ENCODE data around the gene MAML3.

Gene MAML3

DNA sequence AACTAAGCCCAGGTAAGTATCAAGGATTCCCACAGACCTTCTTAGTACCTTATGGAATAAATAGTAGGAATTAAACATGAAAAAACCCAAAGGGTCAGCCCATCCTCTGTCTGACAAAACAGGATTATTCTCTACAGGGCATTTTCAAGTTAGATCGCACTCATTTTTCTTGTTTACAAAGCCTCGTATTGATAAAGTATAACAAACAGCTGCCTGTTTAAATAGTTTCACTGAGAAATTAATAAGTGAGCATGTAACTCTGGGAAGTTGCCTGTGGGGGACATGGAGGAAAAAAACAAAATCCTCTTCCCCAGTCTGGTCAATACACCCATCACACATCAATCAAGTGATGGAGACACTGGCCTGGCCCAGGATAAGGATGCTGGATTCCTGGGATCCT, 48.5 kb downstream of the MAML3 start:
- in situ Hi-C loops (cut with MboI; ENCODE audit: low sequenced_read_pairs), result no loop called here

DNA sequence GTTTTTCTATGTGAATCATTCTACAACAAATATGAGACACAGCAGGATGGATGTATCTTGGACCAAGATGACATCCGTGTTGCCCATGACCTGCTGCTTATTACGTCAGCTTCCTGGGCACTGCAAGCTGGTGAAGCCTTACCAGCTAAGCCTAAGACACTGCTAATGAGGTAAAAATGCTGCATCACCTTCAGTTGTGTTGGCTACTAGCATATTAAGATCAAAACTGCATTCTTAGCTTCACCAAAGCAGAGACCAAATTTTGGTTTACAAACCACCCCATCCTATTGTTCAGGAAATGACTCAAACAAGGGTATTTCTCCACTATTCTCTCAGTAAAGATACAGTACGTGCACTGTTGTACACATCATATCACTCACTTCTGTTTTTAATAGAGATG, 50.3 kb downstream of the MAML3 start:
- in situ Hi-C loops (cut with MboI; ENCODE audit: low sequenced_read_pairs), result no loop called here

DNA sequence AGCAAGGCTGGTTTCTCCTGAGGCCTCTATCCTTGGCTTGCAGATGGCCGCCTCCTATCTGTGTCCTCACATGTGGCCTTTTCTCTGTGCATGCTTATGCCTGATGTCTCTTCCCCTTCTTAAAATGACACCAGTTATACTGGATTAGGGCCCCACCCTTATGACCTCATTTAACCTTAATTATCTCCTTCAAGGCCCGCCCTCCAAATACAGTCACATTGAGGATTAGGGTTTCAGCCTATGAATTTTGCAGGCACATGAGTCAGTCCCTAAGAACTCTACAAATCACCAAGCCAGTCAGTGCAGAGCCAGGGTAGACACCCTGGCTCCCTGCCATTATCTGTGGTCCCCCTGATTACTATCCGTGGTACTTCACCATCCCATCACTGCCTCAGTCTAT, 51.6 kb downstream of the MAML3 start:
- in situ Hi-C loops (cut with MboI; ENCODE audit: low sequenced_read_pairs), result no loop called here

DNA sequence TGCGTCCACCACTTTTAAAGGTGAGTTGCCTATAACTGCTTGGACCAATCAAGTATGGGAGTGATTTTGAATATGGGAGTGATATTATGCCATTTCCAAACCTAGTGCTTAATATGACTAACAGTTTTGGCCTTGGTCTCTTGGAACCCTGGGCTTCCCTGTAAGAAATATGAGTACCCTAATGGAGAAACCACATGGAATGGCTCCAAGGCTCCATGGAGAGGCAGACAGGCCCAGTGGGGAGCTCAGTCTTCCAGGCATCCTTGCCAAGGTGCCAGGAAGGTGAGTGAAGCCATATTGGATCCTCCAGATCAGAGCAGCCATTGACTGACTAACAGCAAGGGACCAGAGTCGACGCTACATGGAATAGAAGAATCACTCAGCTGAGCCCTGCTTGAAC, 53.2 kb downstream of the MAML3 start:
- in situ Hi-C loops (cut with MboI; ENCODE audit: low sequenced_read_pairs), result no loop called here

DNA sequence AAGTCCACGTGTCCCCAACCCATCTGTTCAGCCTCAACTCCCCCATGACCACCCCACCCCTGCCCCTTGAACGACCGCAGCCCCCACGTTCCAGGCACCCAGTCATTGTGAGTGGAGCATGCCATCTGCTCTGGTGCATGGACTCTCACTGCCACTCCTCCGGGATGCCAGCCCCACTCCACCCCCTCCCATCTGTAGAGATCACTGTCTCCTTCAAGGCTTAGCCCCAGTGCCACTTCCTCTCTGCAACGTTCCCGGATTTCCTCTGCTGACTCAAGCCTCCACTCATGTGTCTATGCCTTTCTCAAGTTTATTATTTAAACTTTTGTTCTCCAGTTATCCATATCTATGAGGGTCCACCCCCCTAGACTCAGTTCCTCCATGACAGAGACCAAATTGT, 54.0 kb downstream of the MAML3 start:
- in situ Hi-C loops (cut with MboI; ENCODE audit: low sequenced_read_pairs), result no loop called here

DNA sequence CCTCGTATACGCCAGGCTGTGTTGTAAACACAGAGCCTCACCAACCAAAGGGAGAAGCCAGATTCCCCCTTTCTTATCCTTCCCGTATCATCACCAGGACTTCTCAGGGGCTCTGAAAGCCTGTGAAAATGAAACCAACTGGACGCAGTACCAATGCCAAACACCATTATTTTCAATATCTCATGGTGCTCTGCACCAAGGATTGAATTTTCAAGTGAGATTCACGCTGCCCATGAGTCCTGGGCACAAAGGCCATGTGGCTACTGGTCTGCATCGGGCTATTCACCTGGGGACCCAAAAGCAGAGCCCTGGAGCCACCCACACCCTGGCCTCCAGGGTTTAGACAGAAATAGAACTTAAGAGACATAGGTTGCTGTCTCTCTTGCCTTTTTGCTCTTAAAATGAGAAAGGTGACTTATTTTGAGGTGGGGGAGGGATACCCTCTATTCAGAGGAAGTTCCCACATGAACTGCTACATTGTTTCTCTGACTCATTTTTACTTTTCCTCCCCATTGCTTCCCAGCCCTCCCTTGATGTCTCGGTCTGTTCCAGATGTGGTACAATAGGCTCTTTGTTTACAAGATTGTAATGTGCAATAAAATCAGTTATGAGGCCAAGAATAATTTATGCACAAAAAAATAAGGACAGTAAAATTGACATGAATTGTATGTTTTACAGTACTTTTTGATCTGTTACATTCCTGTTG, 55.4 kb downstream of the MAML3 start:
- in situ Hi-C loops (cut with MboI; ENCODE audit: low sequenced_read_pairs), result no loop called here

DNA sequence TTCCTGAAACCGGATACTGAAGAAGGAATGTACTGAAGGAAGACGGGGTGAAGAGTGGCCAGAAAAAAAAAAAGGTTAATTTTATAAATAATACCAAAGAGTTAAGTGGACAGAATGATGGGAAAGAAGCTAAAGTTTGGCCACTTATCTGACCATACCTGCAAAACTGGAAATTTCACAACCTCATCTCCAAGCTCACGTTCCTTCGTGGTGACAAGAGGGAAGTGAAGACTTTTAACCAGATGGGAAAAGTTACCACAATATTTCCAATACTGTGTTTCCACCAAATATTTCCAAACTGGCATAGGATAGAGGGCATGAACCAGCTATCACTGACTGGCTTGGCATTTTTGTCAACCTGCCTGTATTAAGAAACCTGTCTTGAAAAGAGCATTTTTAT, 56.4 kb downstream of the MAML3 start:
- in situ Hi-C loops (cut with MboI; ENCODE audit: low sequenced_read_pairs), result no loop called here

DNA sequence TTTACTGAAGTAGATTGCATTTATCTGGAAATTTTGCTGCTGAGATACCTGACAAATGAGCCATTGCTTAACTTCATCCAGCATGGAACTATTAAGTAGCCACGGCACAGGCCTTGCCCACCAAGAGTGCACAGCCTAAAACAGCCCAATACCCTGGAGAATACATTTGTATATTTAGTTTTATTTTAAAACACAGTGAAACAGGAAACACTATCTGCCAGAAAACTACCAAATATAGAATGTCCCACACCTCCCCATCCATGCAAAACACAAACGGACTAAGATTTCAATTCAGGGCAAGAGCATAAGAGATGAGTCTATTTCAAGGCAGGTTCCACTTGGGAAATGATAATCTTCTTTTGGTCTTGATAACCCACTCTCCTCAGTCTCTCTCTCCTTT, 57.1 kb downstream of the MAML3 start:
- in situ Hi-C loops (cut with MboI; ENCODE audit: low sequenced_read_pairs), result no loop called here

DNA sequence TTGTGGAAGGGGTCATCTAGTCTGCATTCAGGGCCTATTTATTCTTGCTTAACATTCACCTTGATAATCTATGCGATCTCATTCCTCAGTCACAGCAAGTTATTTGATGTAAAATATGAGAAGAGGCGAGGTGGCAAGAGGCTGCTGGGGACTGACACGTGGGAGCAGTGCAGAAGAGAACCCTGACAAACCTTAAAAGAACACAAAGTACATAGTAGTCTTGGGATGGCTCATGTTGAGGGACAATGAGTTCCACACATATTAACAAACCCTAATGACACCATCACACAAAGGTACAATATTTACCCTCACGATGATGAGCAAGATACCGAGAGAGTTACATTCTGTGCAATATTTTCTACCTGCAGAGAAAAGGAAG, 57.5 kb downstream of the MAML3 start:
- in situ Hi-C loops (cut with MboI; ENCODE audit: low sequenced_read_pairs), result no loop called here

DNA sequence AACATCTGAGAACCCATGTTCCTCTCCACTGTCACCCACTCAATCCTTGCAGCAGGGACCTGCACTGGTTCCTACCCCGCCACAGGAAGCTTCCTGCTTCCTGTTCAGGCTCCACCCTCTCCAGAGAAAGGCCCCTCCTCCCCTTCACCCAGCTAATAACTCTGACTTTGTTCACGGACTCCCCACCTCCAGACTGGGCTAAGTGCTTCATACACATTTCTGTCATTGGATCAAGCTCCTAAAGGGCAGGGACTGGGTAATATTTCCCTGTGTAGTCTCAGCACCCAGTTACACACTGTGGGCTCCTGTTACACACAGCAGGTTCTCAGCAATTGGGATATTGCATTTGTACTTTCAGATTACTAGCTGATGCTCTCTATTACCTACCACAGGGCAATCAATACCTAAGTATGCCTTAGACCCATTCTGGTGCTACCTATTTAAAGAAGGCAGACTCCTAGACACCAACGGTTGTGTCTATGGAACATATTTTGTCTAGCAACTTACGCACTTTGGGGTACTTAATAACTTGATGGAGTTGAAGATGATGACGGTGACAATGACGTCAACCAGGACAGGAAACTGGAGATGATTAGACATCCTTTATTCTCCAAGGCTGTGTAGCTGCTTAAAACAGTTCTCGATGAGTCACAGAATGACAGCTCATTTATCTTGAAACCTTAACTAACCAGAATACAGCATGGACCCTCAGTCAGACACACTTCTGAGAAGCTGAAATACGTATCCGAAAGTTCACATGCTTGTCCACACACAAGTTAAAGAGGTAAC, 58.1 kb downstream of the MAML3 start:
- in situ Hi-C loops (cut with MboI; ENCODE audit: low sequenced_read_pairs), result no loop called here

DNA sequence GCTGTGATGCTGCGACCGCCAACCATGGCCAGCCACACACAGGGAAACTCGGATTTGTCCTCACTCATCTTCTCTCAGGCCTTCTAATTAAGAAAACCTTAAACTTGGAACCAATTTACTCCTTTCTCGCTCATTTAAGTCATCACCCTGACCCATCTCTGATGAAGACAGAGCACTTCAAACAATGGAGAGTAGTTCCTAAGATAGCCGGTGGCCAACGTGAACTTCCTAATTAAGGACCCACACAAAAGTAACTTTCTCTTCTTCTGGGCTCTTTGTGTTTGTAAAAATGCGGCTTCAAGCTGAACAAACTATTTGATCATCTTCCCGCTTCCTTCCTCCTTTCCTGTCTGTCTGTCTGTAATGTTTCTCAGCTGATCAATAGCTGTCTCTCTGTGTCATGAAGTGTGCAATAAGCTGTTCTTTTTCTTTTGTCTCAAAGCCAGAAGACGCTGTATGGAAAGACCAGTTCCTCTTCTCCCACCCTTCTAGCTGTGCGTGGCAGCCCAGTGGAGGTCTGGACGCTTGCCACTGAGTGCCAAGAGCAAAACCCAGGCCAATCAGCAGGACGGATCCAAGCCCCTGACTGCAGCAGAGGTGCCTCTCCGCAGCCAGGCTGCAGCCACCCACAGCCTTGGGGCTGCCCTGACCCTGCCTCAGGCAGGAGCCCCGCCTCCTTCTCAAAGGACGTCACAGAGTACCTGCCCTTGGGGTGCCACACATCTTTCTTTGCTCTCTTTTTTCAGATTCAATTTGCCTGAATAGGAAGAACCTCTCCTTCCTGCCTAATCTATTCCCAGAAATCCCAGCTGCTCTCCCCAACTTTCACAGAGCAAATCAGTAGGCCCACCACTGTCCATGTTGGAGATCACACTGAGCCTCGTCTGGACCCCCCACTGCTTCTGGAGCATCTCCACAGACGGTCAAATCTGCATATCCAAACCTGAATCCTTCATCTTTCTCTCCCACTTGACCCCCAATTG, 59.3 kb downstream of the MAML3 start:
- in situ Hi-C loops (cut with MboI; ENCODE audit: low sequenced_read_pairs), result no loop called here

DNA sequence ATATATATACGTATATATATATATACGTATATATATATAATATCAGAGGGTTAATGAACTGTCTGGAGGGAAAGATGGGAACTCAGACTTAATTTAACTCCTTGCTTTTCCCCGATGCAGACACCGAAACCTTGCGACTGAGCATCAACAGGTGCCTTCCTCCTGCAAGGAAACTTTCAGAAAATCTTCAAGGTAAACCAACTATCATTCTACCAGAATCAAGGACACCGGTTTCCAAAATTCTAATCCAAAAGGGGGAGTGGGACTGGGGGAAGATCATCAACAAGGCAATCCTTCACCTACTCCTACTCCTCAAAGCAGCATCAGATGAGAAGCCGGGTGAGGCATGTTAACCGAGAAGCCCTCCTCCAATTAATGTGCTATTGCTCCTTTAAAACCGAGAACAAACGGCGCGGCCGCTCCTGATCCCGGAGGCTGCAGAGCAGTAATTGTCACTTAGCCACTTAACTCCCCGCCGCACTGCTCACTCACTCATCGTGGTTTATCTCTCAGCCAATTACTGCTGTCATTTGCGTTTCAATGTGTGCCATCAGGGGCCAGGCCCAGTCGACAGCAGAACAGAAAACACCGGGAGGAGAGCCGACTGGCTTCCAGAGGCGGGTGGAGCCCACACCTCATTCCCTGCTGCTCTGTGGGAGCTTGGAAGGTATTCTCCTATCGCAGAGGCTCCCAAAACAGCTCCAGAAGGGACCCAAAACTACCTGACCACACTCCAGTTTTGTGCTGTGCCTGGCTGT, 61.7 kb downstream of the MAML3 start:
- in situ Hi-C loops (cut with MboI; ENCODE audit: low sequenced_read_pairs), result no loop called here

DNA sequence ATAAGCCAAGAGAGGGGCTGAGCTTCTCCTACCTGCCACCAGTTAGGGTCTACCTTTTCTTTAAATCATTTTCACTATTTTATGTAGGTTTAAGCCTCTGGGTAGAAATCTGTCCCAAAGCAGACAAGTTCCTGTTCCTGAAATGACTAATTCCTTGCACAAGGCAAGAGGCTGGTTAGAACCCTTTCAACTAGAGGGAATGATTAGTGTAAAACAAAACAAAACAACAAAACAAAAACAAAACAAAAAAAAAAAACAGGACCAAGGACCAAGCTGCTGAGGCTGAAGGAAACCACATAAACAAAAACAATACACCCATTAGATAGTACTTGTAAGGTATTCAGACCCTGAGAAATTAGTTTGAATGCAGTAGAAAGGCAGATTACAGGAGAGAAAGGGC, 62.7 kb downstream of the MAML3 start:
- in situ Hi-C loops (cut with MboI; ENCODE audit: low sequenced_read_pairs), result no loop called here

DNA sequence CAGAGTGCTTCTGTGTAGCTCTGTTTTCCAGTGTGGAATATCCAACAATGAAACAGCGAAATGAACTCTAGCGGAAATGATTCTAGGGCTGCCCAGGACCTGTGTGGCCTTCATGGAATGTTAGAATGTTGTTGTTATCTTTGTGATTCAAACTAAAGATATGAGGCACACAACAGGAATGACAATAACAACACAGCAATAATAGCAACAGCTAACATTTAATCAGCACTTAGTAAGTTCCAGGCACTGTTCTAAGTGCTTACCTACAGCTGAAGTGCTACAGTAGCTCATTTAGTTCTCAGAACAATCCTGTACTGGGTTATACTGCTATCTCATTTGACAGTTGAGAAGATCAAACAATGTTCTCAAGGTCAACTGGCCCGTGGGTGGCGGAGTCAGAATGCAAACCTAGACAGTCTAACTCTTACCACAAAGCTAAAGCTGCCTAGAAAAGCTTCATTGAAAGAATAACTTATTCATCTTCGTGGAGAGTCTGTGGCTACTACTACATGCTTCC, 63.7 kb downstream of the MAML3 start:
- in situ Hi-C loops (cut with MboI; ENCODE audit: low sequenced_read_pairs), result no loop called here

DNA sequence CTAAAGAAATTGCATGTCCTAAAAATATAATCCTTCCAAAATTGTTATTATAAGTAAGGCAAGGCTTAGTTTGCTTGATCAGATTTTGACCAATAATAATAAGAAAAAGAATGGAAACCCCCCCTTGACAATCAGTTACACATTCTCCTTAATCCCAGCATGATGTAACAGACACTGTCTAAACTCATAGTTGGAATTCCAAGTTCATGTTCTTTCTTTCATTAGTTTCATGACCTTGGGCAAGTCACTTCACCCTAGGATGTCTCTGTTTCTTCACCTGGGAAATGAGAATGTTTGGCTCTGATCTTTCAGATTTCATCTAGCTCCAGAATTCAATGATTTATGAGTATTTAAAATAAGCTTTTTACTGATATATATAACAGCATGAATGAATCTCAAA, 64.8 kb downstream of the MAML3 start:
- in situ Hi-C loops (cut with MboI; ENCODE audit: low sequenced_read_pairs), result no loop called here

DNA sequence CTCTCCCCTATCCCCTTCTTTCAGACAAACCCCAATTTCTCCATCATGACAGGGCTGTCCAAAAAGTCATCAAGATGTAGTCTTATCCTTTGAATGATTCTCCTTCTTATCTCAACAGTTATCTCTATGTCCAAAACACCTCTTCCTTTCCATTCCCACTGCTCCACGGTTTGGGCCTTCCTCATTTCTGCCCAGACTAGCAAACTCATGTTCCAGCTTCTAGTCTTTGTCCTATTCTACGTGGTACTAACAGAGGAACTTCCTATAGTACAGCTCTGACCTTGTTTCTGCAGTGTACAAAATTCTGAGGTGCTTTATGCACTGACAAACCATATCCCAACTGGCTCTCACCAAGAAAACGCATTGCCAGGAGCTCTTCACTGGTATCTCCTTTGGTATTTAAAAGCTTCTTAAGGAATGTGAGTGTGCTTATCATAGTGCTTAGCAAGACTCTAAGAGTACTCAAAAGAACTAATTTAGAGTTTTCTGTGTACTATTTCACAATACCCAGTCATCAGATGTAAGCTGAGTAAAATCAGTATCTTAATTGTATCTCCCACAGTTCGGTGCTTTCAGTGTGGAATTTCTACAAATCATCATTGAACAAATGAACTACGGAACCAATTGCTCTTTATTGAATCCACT, 65.5 kb downstream of the MAML3 start:
- in situ Hi-C loops (cut with MboI; ENCODE audit: low sequenced_read_pairs), result no loop called here

DNA sequence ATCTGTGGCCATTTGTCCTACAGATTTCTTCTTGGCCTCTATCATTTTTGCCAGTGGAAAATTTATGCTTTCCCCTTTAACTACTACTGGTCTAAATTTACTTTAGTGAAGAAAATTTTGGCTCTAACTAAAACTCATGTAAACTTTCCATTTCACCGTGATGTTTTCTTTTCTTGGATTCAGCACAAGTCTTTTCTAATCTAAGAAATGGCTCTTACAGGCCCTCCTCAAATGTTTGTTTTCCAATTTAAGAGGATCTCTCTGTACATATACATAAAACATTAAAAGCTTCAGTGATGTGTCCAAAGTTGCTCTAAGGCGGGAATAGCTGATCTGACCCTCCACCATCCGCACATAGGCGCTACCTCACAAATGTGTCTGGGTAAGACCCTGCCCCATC, 68.1 kb downstream of the MAML3 start:
- in situ Hi-C loops (cut with MboI; ENCODE audit: low sequenced_read_pairs), result no loop called here

DNA sequence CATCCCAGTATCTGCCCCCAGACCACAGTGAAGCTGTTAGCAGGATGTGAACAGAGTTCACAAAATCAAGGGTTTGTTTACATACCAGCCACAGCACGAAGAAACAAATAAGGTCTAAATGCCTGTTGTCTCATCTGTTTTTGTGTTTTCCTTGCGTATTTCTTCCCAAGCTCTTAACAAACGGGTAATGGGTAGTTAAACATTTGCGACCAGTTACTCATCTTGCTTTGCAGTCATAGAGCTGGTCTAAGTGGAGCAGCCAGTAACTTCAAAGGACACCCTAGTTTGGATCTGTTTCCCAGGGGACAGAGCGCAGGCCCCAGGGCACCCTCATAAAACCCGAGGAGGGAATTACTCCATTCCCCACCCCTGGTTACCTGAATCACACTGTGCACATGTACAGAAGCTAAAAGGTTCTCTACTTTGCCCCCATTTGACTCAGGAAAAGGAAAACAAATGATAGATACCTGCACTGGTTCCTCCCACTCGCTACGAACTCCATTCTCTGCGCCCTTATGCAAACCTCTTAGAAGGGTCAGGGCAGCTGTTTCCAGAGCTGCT, 68.8 kb downstream of the MAML3 start:
- in situ Hi-C loops (cut with MboI; ENCODE audit: low sequenced_read_pairs), result no loop called here

DNA sequence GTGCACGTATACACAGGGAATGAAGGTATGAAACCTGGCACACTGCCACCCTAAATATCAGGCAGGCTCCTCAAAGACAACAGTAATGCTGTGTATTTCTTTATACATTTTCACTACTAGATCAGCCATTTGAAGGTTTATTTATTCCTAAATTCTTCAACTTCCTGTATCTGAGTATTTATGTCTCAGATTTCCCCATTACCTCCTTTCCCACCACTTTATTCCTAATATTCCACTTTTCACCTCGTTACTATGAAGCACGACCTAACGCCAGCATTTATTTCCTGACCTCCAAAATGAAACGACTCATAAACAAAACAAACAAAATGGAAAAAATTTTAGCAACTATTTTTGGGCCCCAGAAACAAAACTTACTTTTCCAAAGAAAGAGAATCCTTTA, 69.6 kb downstream of the MAML3 start:
- in situ Hi-C loops (cut with MboI; ENCODE audit: low sequenced_read_pairs), result no loop called here

DNA sequence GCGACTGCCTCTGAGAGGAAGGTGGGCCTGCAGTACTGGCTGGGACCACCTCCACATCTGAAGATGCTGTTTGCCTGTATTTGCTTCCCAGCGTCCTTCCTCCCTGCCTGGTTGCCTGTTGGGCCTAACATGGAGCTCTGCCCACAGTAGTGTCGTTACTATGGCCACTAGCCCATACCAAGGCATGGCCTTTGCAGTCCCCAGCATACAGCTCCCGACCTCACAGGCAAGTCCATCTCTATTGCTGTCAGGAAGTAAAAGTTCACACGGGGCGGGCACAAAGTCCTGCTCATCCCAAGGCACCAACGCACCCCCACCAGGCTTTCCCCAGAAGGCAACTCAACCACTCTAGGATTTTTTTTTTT, 71.6 kb downstream of the MAML3 start:
- in situ Hi-C loops (cut with MboI; ENCODE audit: low sequenced_read_pairs), result no loop called here

Data from HL-60/S4 (cell line).